ENCODE results near the gene BCAP31.

GRCh38 chrX:153731117-153731844, 7.1 kb upstream of the BCAP31 start:
- TF ChIP-seq, protein P1, sequence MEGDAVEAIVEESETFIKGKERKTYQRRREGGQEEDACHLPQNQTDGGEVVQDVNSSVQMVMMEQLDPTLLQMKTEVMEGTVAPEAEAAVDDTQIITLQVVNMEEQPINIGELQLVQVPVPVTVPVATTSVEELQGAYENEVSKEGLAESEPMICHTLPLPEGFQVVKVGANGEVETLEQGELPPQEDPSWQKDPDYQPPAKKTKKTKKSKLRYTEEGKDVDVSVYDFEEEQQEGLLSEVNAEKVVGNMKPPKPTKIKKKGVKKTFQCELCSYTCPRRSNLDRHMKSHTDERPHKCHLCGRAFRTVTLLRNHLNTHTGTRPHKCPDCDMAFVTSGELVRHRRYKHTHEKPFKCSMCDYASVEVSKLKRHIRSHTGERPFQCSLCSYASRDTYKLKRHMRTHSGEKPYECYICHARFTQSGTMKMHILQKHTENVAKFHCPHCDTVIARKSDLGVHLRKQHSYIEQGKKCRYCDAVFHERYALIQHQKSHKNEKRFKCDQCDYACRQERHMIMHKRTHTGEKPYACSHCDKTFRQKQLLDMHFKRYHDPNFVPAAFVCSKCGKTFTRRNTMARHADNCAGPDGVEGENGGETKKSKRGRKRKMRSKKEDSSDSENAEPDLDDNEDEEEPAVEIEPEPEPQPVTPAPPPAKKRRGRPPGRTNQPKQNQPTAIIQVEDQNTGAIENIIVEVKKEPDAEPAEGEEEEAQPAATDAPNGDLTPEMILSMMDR (IDR thresholded peaks at IDR 0.05), result no peak
- no peak for TF ChIP-seq POLR2A (IDR thresholded peaks at IDR 0.05)
